Ectodermal cell (in vitro differentiated cells): ENCODE data around the gene ALX3.

Experiments used
- H3K27ac ChIP-seq: 2 replicates; pipeline ENCODE4 v1.7.0; 2013; ENCODE audit warnings: mild to moderate bottlenecking, low read depth, low read length; ENCODE audit not compliant: insufficient read depth, poor library complexity, severe bottlenecking
- H3K27me3 ChIP-seq: 2 replicates; pipeline ENCODE4 v1.7.0; 2013; ENCODE audit warnings: mild to moderate bottlenecking, low read length; ENCODE audit not compliant: insufficient read depth, control insufficient read depth, poor library complexity, severe bottlenecking
- H3K36me3 ChIP-seq: one replicate; pipeline ENCODE4 v1.7.0; 2013; ENCODE audit warnings: low read length; ENCODE audit not compliant: control insufficient read depth, insufficient read depth
- H3K4me1 ChIP-seq: one replicate; pipeline ENCODE4 v1.7.0; 2013; ENCODE audit warnings: low read length; ENCODE audit not compliant: control insufficient read depth, insufficient read depth
- H3K4me3 ChIP-seq: 2 replicates; pipeline ENCODE4 v1.7.0; 2013; ENCODE audit warnings: low read depth, low read length, control low read depth; ENCODE audit not compliant: insufficient read depth
- H3K9me3 ChIP-seq: 2 replicates; pipeline ENCODE4 v1.7.0; 2013; ENCODE audit warnings: mild to moderate bottlenecking, low read length, moderate library complexity; ENCODE audit not compliant: control insufficient read depth
- WGBS, 2 experiments: methylation state at CpG; one replicate each; pipeline ENCODE4 v1.1.7; 2013; ENCODE audit warnings: missing lambda C conversion rate in 2 of 2; 5-methylcytosine and 5-hydroxymethylcytosine counted together

Gene ALX3

GRCh38 chr1:110056776-110057175 lies 13.7 kb downstream of the ALX3 start:
- no peak overlapping the region for H3K27ac ChIP-seq
- no peaks in the 10 kb centered on the region for H3K9me3 ChIP-seq
- 94% methylated on average over 3 of the region's 3 CpGs for WGBS, 2 experiments
- H3K4me3 ChIP-seq, result no peak overlapping the region
- no peaks in the 10 kb centered on the region for H3K4me1 ChIP-seq
- H3K27me3 ChIP-seq, result no peaks in the 10 kb centered on the region
- H3K36me3 ChIP-seq, result peaks cover 50% of the 10 kb centered on the region

DNA sequence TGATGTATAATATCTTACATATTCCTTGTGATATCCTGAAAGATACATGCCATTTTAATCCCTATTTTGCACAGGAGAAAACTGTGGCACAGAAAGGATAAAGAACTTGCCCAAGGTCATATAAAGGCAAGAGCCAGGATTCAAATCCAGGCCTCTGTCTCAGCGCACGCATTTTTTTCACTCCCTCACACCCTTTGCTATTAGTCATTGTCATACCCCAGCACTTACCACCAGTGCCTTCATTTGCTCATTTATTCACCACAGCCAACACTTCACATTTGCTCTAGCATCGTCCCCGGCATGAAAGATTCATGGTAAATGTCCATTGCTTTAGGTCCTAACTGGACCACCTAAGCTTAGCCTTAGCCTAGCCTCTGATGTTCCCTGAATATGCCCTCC lies 14.2 kb downstream of the ALX3 start:
- Histone ChIP-seq H3K36me3 (peaks cover 54% of the 10 kb centered on the region), H3K4me1 (no peaks in the 10 kb centered on the region), H3K27ac (no peak overlapping the region), H3K27me3 (no peaks in the 10 kb centered on the region), H3K9me3 (no peaks in the 10 kb centered on the region), H3K4me3 (no peak overlapping the region)
- 94 to 95% methylated on average over 4 of the region's 4 CpGs for WGBS, 2 experiments

- 96% methylated on average over 5 of the region's 5 CpGs for WGBS, 2 experiments
- Histone ChIP-seq H3K27ac (no peak overlapping the region), H3K36me3 (peaks cover 60% of the 10 kb centered on the region), H3K4me3 (no peak overlapping the region), H3K9me3 (no peaks in the 10 kb centered on the region), H3K4me1 (no peaks in the 10 kb centered on the region), H3K27me3 (no peaks in the 10 kb centered on the region)
Measured at GRCh38 chr1:110055493-110056284, 14.8 kb downstream of the ALX3 start.

GRCh38 chr1:110053552-110054428 lies 16.7 kb downstream of the ALX3 start:
- Histone ChIP-seq H3K27me3 (no peaks in the 10 kb centered on the region), H3K36me3 (peaks cover 77% of the 10 kb centered on the region), H3K4me1 (no peaks in the 10 kb centered on the region), H3K9me3 (no peaks in the 10 kb centered on the region), H3K27ac (no peak overlapping the region), H3K4me3 (no peak overlapping the region)
- WGBS, 2 experiments, result 88 to 90% methylated on average over 16 of the region's 16 CpGs

- H3K4me3 ChIP-seq, result no peak overlapping the region
- 94% methylated on average over 2 of the region's 2 CpGs for WGBS, 2 experiments
- no peaks in the 10 kb centered on the region for H3K27me3 ChIP-seq
- no peaks in the 10 kb centered on the region for H3K9me3 ChIP-seq
- peaks cover 82% of the 10 kb centered on the region for H3K36me3 ChIP-seq
- H3K4me1 ChIP-seq, result no peaks in the 10 kb centered on the region
- H3K27ac ChIP-seq, result no peak overlapping the region
Measured at GRCh38 chr1:110051262-110051648, 19.2 kb downstream of the ALX3 start.

DNA sequence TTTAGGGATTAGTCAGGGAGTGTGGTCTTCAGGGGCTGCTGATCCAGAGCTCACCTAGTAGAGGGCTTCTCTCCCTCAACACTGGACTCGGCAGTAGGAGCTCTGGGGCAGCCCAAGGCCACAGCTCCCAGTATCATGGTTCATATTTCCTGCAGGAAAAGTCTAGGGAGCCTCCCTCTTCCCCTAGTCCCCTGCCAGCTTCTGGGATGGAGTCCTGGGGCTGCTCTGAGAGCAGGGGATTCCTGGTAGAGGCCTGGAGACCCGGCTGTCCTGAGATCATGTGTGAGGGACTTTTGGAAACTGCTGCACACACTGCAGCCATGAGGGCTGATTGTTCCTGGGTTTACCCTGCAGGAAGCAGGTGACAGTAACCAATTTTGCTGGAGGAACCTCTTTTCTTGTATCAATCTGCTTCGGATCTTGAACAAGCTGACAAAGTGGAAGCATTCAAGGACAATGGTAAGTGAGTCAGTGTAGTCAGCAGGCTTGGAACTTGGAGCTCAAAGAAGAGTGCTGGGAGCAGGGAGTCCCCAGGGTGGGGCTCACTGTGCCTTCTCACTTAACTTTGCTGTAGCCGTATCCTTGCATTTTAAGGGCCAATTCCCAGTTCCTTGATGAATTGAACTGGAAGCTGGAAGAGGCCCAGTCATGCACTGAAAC lies 19.7 kb downstream of the ALX3 start:
- no peak overlapping the region for H3K27ac ChIP-seq
- H3K27me3 ChIP-seq, result no peaks in the 10 kb centered on the region
- no peaks in the 10 kb centered on the region for H3K9me3 ChIP-seq
- no peak overlapping the region for H3K4me3 ChIP-seq
- H3K4me1 ChIP-seq, result no peaks in the 10 kb centered on the region
- H3K36me3 ChIP-seq, result peaks cover 80% of the 10 kb centered on the region
- 95% methylated on average over 4 of the region's 4 CpGs for WGBS, 2 experiments

- Histone ChIP-seq H3K36me3 (peaks cover 79% of the 10 kb centered on the region), H3K27me3 (no peaks in the 10 kb centered on the region), H3K4me1 (no peaks in the 10 kb centered on the region), H3K27ac (no peak overlapping the region), H3K4me3 (no peak overlapping the region), H3K9me3 (no peaks in the 10 kb centered on the region)
- 93 to 94% methylated on average over 11 of the region's 11 CpGs for WGBS, 2 experiments
Measured at GRCh38 chr1:110049801-110050601, 20.5 kb downstream of the ALX3 start.

GRCh38 chr1:110048923-110049601 lies 21.4 kb downstream of the ALX3 start:
- no peaks in the 10 kb centered on the region for H3K27me3 ChIP-seq
- H3K9me3 ChIP-seq, result no peaks in the 10 kb centered on the region
- no peak overlapping the region for H3K4me3 ChIP-seq
- WGBS, 2 experiments, result 93 to 96% methylated on average over 9 of the region's 9 CpGs
- H3K36me3 ChIP-seq, result peaks cover 78% of the 10 kb centered on the region
- H3K4me1 ChIP-seq, result no peaks in the 10 kb centered on the region
- H3K27ac ChIP-seq, result no peak overlapping the region

GRCh38 chr1:110048240-110048639 lies 22.2 kb downstream of the ALX3 start:
- Histone ChIP-seq H3K27me3 (no peaks in the 10 kb centered on the region), H3K27ac (no peak overlapping the region), H3K9me3 (no peaks in the 10 kb centered on the region), H3K36me3 (peaks cover 79% of the 10 kb centered on the region), H3K4me1 (no peaks in the 10 kb centered on the region), H3K4me3 (no peak overlapping the region)
- WGBS, 2 experiments, result 96 to 99% methylated on average over 5 of the region's 5 CpGs
